ENCODE measurements around the gene ZNF385C.

DNA sequence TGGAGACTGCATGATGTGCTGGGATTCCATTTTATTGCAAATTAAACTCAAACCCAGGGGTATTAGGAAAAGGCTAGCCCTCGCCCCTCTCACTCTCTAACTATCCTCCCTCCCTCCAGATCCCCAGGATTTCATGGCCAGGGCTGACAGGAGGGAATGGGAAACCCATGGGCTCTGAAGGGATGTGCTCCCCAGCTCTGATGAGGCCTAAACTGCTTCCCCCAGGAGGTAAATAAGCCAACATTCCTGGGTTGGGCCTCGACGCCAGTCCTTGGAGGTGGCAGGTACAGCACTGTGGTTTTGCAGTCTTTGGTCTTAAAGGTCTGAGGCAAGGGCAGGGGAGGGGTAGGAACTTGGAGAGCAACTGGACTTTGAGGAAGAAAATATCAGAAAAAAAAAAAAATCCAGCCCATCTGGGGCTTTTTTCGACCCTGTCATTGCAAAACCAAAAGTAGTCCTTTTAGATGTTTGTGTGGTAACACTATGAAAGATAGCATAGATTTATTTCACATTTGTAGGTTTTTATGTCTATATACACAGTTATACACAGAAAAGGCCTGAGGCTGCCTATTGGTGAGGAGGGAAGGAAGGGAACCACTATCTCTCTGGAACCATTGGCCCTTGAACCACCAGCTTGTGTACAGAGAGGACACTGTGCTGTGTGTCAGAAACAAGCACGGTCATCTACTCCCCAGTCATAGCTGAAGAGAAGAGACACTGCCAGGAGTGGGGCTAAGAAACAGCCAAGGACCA, 59.9 kb downstream of the ZNF385C start:
- TF ChIP-seq, protein P1, sequence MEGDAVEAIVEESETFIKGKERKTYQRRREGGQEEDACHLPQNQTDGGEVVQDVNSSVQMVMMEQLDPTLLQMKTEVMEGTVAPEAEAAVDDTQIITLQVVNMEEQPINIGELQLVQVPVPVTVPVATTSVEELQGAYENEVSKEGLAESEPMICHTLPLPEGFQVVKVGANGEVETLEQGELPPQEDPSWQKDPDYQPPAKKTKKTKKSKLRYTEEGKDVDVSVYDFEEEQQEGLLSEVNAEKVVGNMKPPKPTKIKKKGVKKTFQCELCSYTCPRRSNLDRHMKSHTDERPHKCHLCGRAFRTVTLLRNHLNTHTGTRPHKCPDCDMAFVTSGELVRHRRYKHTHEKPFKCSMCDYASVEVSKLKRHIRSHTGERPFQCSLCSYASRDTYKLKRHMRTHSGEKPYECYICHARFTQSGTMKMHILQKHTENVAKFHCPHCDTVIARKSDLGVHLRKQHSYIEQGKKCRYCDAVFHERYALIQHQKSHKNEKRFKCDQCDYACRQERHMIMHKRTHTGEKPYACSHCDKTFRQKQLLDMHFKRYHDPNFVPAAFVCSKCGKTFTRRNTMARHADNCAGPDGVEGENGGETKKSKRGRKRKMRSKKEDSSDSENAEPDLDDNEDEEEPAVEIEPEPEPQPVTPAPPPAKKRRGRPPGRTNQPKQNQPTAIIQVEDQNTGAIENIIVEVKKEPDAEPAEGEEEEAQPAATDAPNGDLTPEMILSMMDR (IDR thresholded peaks at IDR 0.05), result no peak
- TF ChIP-seq POLR2A (IDR thresholded peaks at IDR 0.05), result no peak

Measured in testis (tissue), 2 donors.